KBM-7 (cell line): ENCODE results near the gene GGN.
"Not testable (repeated sequence)": the region's sequence is repeated elsewhere in the genome, so short reads cannot be mapped to it uniquely, and the experiment has no call there.

Experiments used
- DNase-seq: peaks from one replicate; pipeline ENCODE4 v3.0.0-alpha.2; 2015
- in situ Hi-C: fragments of 300-500 bp; cut with MboI; formaldehyde crosslinking; loops from 2 replicates; pipeline ENCODE4 v1.14.3; 2020; ENCODE audit warnings: low sequenced_read_pairs, low pct_unique_long_range_greater_than_20kb, mixed read lengths

The GGN gene

DNA sequence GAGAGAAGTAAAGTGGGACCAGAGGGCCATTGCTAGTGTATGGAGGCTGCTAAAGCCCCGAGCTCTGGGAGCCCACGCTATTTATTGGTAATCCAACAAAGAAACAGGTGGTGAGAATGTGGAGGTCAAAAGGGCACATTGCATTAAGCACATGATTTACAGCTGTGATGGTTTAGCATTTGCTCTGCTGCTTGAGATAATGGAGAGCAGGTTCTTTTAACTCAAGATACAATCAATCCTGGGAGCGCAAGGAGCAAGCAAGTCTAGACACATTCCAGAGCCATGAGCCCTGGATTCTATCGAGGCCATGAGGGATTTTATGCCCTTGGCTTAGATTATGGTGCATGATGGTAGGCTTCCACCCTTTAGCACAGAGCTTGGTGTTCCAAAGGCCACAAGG, 48.8 kb downstream of the GGN start:
- in situ Hi-C loops = not testable (repeated sequence)

DNA sequence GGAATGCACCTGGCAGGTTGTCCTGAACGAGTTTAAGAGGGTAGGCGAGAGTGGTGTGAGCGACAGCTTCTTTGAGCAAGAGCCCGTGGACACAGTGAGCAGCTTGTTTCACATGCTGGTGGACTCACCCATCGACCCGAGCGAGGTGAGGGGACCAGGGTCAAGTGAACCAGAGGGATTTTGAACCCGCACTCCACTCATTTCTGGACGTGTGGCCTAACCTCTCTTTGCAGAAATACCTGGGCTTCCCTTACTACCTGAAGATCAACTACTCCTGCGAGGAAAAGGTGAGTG, 50.5 kb downstream of the GGN start:
- no peak for DNase-seq
- in situ Hi-C loops = no loop called here

More for the DNA sequence above, 48.8 kb downstream of the GGN start:
- not testable (repeated sequence) for DNase-seq

DNA sequence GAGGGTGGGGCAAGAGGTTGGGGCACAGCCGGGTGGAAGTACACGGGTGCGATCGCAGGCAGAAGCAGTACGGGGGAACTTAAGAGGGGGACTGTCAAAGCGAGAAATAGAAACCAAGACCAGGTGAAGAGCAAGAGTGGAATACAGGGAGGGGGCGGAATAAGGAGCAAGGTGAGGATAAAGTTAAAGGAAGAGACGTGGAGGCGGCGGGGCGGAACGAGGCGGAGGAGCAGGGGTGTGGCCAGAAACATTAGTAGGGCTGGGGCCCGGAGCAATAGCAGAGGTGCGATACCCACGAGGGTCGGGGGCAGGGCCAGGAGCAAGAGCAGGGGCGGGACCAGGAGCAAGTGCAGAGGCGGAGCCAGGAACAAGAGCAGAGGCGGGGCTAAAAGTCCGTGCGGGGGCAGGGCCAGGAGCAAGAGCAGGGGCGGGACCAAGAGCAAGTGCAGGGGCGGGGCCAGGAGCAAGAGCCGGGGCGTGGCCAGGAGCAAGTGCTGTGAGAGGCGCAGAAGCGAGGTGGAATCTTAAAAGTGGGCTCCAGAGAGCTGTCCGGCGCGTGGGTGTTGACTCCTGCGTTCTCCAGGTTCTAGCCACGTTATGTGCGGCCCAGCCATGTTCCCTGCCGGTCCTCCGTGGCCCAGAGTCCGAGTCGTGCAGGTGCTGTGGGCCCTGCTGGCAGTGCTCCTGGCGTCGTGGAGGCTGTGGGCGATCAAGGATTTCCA, 51.0 kb downstream of the GGN start:
- in situ Hi-C loops = no loop called here
- DNase-seq = peak; percentile 95

DNA sequence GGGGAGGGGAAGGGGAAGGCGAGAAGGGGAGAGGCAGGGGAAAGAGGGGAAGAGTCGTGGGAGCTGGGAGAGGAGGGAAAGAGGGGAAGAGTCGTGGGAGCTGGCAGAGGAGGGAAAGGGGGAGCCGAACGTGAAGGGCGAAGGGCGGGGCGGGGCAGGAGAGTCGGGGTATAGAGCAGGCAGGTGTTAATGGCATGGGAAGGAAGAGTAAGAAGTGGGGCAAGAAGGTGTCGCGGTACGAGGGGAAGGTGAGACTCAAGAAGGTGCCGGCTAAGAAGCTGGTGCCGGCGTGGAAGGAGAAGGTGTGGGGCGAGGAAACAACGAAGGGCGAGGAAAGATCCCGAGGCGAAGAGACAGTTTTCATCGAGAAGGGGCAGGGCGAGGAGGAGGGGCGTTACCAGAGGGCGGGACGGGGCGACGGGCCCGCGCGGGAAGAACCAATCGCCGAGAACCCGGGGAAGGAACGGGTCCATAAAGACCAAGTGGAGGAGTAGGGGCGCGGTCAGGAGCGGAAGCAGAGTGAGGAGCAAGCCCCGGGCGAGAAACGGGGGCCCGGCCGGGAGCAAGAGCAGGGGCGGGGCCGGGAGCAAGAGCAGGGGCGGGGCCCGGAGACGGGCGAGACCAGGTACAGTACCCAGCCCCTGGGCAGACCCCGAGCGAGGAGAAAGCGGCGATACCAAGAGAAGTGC, 51.7 kb downstream of the GGN start:
- DNase-seq = peak; percentile 97
- in situ Hi-C loops = no loop called here
